ENCODE results near the gene PARD3. TPM values are rescaled to one million over a fixed set of nuclear protein-coding genes. Genes with fewer than 3 reads are reported as not detected.
A peak's percentile ranks its signal among the peaks of the same experiment; 100 is the strongest.

PARD3 gene
- total and polyA plus RNA-seq, 2 donors (not counting 1 experiment from before 2014, with no cell fraction given) = 24.0 to 46.4 TPM

GRCh38 chr10:34280599-34281374 is 534.3 kb downstream of the PARD3 start:
- no peak overlapping the region for H3K9ac ChIP-seq (ENCODE audit: insufficient read depth, low read length)

GRCh38 chr10:34275626-34276130 is 539.4 kb downstream of the PARD3 start:
- Histone ChIP-seq H4K20me1 (ENCODE audit: control insufficient read depth, extremely low read depth, insufficient read depth, low read length) (no peaks in the 10 kb centered on the region), H2AFZ (ENCODE audit: low read length) (no peak overlapping the region), H3K27ac (ENCODE audit: insufficient read depth, low read length) (no peak overlapping the region), H3K79me2 (ENCODE audit: control insufficient read depth, insufficient read depth, low read length) (no peaks in the 10 kb centered on the region), H3K27me3 (ENCODE audit: control insufficient read depth, insufficient read depth, low read length) (no peaks in the 10 kb centered on the region), H3K4me2 (ENCODE audit: extremely low read depth, insufficient read depth, low read length) (no peak overlapping the region), H3K4me1 (ENCODE audit: control insufficient read depth, extremely low read depth, insufficient read depth, low read length) (peaks cover 4% of the 10 kb centered on the region), H3K9ac (ENCODE audit: insufficient read depth, low read length) (no peak overlapping the region), H3K36me3 (ENCODE audit: control insufficient read depth, insufficient read depth, low read length) (no peaks in the 10 kb centered on the region), H3K9me3 (ENCODE audit: control insufficient read depth, insufficient read depth, low read depth, low read length) (no peaks in the 10 kb centered on the region), H3K4me3 (replicated peaks in 1 of 4; ENCODE audit: control extremely low read depth in 1 of 4, insufficient read depth in 1 of 4, low read depth in 3 of 4, low read length in 4 of 4) (no peak overlapping the region)
- DNase-seq (ENCODE audit: low read depth in 2 of 2) = peak in 1 of 2 donors; percentile 34
- TF ChIP-seq CTCF (conservative IDR thresholded peaks at IDR 0.05 in 1 of 2, IDR thresholded peaks at IDR 0.05 in 1 of 2; ENCODE audit: low read depth in 1 of 2, low read length in 2 of 2) (no peak), EZH2 (IDR thresholded peaks at IDR 0.05; ENCODE audit: low read length, missing control alignments) (no peak)

More at GRCh38 chr10:34280599-34281374, 534.3 kb downstream of the PARD3 start:
- Histone ChIP-seq H3K9me3 (ENCODE audit: control insufficient read depth, insufficient read depth, low read depth, low read length) (no peaks in the 10 kb centered on the region), H3K4me1 (ENCODE audit: control insufficient read depth, extremely low read depth, insufficient read depth, low read length) (peaks cover 11% of the 10 kb centered on the region), H2AFZ (ENCODE audit: low read length) (peak overlapping the region; percentile 24), H3K27me3 (ENCODE audit: control insufficient read depth, insufficient read depth, low read length) (no peaks in the 10 kb centered on the region), H3K4me3 (replicated peaks in 1 of 4; ENCODE audit: control extremely low read depth in 1 of 4, insufficient read depth in 1 of 4, low read depth in 3 of 4, low read length in 4 of 4) (peak overlapping the region in 1 of 4 experiments; percentile 9), H4K20me1 (ENCODE audit: control insufficient read depth, extremely low read depth, insufficient read depth, low read length) (no peaks in the 10 kb centered on the region), H3K4me2 (ENCODE audit: extremely low read depth, insufficient read depth, low read length) (peak overlapping the region; percentile 56), H3K27ac (ENCODE audit: insufficient read depth, low read length) (peak overlapping the region; percentile 66), H3K79me2 (ENCODE audit: control insufficient read depth, insufficient read depth, low read length) (no peaks in the 10 kb centered on the region), H3K36me3 (ENCODE audit: control insufficient read depth, insufficient read depth, low read length) (no peaks in the 10 kb centered on the region)
- peak; percentile 98 for DNase-seq (ENCODE audit: low read depth in 2 of 2)
- peak in 1 of 2 donors; percentile 57 for TF ChIP-seq CTCF (conservative IDR thresholded peaks at IDR 0.05 in 1 of 2, IDR thresholded peaks at IDR 0.05 in 1 of 2; ENCODE audit: low read depth in 1 of 2, low read length in 2 of 2)
- TF ChIP-seq EZH2 (IDR thresholded peaks at IDR 0.05; ENCODE audit: low read length, missing control alignments) = no peak

- Histone ChIP-seq H3K27me3 (ENCODE audit: control insufficient read depth, insufficient read depth, low read length) (no peaks in the 10 kb centered on the region), H3K9ac (ENCODE audit: insufficient read depth, low read length) (no peak overlapping the region), H2AFZ (ENCODE audit: low read length) (no peak overlapping the region), H3K4me1 (ENCODE audit: control insufficient read depth, extremely low read depth, insufficient read depth, low read length) (no peaks in the 10 kb centered on the region), H3K27ac (ENCODE audit: insufficient read depth, low read length) (no peak overlapping the region), H3K4me2 (ENCODE audit: extremely low read depth, insufficient read depth, low read length) (no peak overlapping the region), H3K9me3 (ENCODE audit: control insufficient read depth, insufficient read depth, low read depth, low read length) (no peaks in the 10 kb centered on the region), H3K36me3 (ENCODE audit: control insufficient read depth, insufficient read depth, low read length) (no peaks in the 10 kb centered on the region), H3K4me3 (replicated peaks in 1 of 4; ENCODE audit: control extremely low read depth in 1 of 4, insufficient read depth in 1 of 4, low read depth in 3 of 4, low read length in 4 of 4) (no peak overlapping the region), H3K79me2 (ENCODE audit: control insufficient read depth, insufficient read depth, low read length) (no peaks in the 10 kb centered on the region), H4K20me1 (ENCODE audit: control insufficient read depth, extremely low read depth, insufficient read depth, low read length) (no peaks in the 10 kb centered on the region)
- DNase-seq (ENCODE audit: low read depth in 2 of 2) = no peak
- TF ChIP-seq EZH2 (IDR thresholded peaks at IDR 0.05; ENCODE audit: low read length, missing control alignments) (no peak), CTCF (conservative IDR thresholded peaks at IDR 0.05 in 1 of 2, IDR thresholded peaks at IDR 0.05 in 1 of 2; ENCODE audit: low read depth in 1 of 2, low read length in 2 of 2) (no peak)
These were observed 540.2 kb downstream of the PARD3 start for GRCh38 chr10:34274906-34275305.

Data from fibroblast of lung (primary cell).